K562 (cell line): ENCODE data around the gene FOLR2. TPM values are rescaled to one million over a fixed set of nuclear protein-coding genes. Genes with fewer than 3 reads are reported as not detected.
A peak's percentile ranks its signal among the peaks of the same experiment; 100 is the strongest.

Experiments used
- CSDE1 ChIP-seq, 2 experiments: fragments of 450-650 bp; IDR thresholded peaks; 2 replicates each; pipeline ENCODE4 v1.6.1; 2016; ENCODE audit warnings: mild to moderate bottlenecking in 1 of 2
- DMBX1 ChIP-seq: fragments of 250-450 bp; sonication (Bioruptor Pico); IDR thresholded peaks from 2 replicates; pipeline ENCODE4 v1.8.0; 2022; ENCODE audit warnings: inconsistent platforms, mild to moderate bottlenecking, moderate library complexity, borderline replicate concordance
- HNRNPK ChIP-seq: fragments of 200-400 bp; formaldehyde crosslinking; IDR thresholded peaks from one replicate; pipeline ENCODE4 v1.6.1; 2018; ENCODE audit warnings: mild to moderate bottlenecking, low read depth, low read length; ENCODE audit not compliant: poor library complexity, severe bottlenecking
- JUNB ChIP-seq: fragments of 450-650 bp; formaldehyde crosslinking; conservative IDR thresholded peaks from 2 replicates; pipeline ENCODE4 v1.4.0; 2020; ENCODE audit warnings: mild to moderate bottlenecking
- NR2C1 ChIP-seq, 2 experiments: fragments of 450-650 bp; IDR thresholded peaks; 2 replicates each; pipeline ENCODE4 v1.6.1; 2017; ENCODE audit warnings: mild to moderate bottlenecking in 2 of 2, antibody characterized with exemption in 1 of 2, inconsistent platforms in 1 of 2, missing compliant biosample characterization in 1 of 2, missing genetic modification characterization in 1 of 2
- RBM39 ChIP-seq: fragments of 200-400 bp; formaldehyde crosslinking; optimal IDR thresholded peaks from 2 replicates; pipeline ENCODE3; 2018; ENCODE audit warnings: low read depth, low read length
- SIN3A ChIP-seq, 2 experiments: fragments of 150-350 bp in 1 of 2; IDR thresholded peaks; 2 replicates each; pipeline ENCODE4 v1.6.1; 2011 to 2016; ENCODE audit warnings: borderline replicate concordance in 2 of 2, low read depth in 2 of 2, low read length in 2 of 2, mild to moderate bottlenecking in 2 of 2, moderate library complexity in 2 of 2; ENCODE audit not compliant: control insufficient read depth in 1 of 2
- SMAD1 ChIP-seq: fragments of 150-350 bp; IDR thresholded peaks from 2 replicates; pipeline ENCODE4 v1.6.1; 2014; ENCODE audit warnings: low read length, low read depth; ENCODE audit not compliant: partially characterized antibody
- SMARCE1 ChIP-seq: fragments of 450-650 bp; IDR thresholded peaks from 2 replicates; pipeline ENCODE4 v1.7.1; 2016; ENCODE audit warnings: mild to moderate bottlenecking
- SRSF7 ChIP-seq: fragments of 200-400 bp; formaldehyde crosslinking; optimal IDR thresholded peaks from 2 replicates; pipeline ENCODE3; 2017; ENCODE audit warnings: mild to moderate bottlenecking, low read depth, low read length
- TEAD1 ChIP-seq, 2 experiments: fragments of 450-650 bp in 1 of 2; sonication (generic) in 1 of 2; formaldehyde crosslinking; IDR thresholded peaks; 2 replicates each; pipeline versions ENCODE4 v1.4.0 to v1.8.0; 2020 to 2022; ENCODE audit warnings: mild to moderate bottlenecking in 2 of 2, missing genetic modification reagents in 1 of 2
- ZNF224 ChIP-seq: sonication (generic); formaldehyde crosslinking; IDR thresholded peaks from 2 replicates; pipeline ENCODE4 v1.8.0; 2022; ENCODE audit warnings: mild to moderate bottlenecking, missing genetic modification reagents
- ZNF311 ChIP-seq: fragments of 250-450 bp; sonication (Bioruptor Pico); IDR thresholded peaks from 2 replicates; pipeline ENCODE4 v1.4.0; 2020; ENCODE audit warnings: mild to moderate bottlenecking, moderate library complexity
- ZNF551 ChIP-seq: fragments of 250-450 bp; sonication (Bioruptor Pico); IDR thresholded peaks from 2 replicates; pipeline ENCODE4 v1.5.0; 2021; ENCODE audit warnings: mild to moderate bottlenecking, moderate library complexity
- ZNF668 ChIP-seq: fragments of 250-450 bp; sonication (Bioruptor Pico); IDR thresholded peaks from 2 replicates; pipeline ENCODE4 v1.8.0; 2022; ENCODE audit warnings: mild to moderate bottlenecking, inconsistent platforms
- ZNF75A ChIP-seq: fragments of 450-650 bp; formaldehyde crosslinking; IDR thresholded peaks from 2 replicates; pipeline ENCODE4 v1.4.0; 2020; ENCODE audit warnings: mild to moderate bottlenecking
- polyA plus RNA-seq, 8 experiments: library from polyadenylated mRNA; depleted of rRNA in 4 of 8; stranded (reverse) in 5 of 8; unstranded in 3 of 8; fragments of >200 nt; fragmentation: Nextera tagmentation in 2 of 8; fragmentation: Illumina TruSeq in 1 of 8; extraction: Ambion mirVana in 2 of 8; extraction: Trizol in 1 of 8; gene quantifications; 2 replicates each; pipeline versions ENCODE4 v1.2.1 to v1.2.3, GENCODE V29; 2011 to 2014; ENCODE audit warnings: inconsistent platforms in 1 of 8, missing spikeins in 1 of 8
- total RNA-seq, 7 experiments: library from RNA; depleted of rRNA in 6 of 7; stranded (reverse); fragments of >200 nt in 6 of 7; fragmentation: Illumina TruSeq in 2 of 7; extraction: Trizol in 2 of 7; gene quantifications; 2 replicates each; pipeline versions ENCODE4 v1.2.1 to v1.2.3, GENCODE V29; 2011 to 2021; ENCODE audit warnings: low replicate concordance in 1 of 7
- TF ChIP-seq, protein P1 (sequence below): fragments of 450-650 bp; IDR thresholded peaks from 2 replicates; pipeline ENCODE4 v1.6.1; 2014; ENCODE audit warnings: low read depth, mild to moderate bottlenecking, moderate library complexity, borderline replicate concordance
- TF ChIP-seq, protein P2 (sequence below): fragments of 250-450 bp; sonication (Bioruptor Pico); IDR thresholded peaks from 2 replicates; pipeline ENCODE4 v1.4.0; 2020

Gene FOLR2
- total and polyA plus RNA-seq, 9 of the 15 experiments (the other 6 are each of a cell fraction or from before 2014, with no cell fraction given), result 0.27 TPM; not detected in 8

DNA sequence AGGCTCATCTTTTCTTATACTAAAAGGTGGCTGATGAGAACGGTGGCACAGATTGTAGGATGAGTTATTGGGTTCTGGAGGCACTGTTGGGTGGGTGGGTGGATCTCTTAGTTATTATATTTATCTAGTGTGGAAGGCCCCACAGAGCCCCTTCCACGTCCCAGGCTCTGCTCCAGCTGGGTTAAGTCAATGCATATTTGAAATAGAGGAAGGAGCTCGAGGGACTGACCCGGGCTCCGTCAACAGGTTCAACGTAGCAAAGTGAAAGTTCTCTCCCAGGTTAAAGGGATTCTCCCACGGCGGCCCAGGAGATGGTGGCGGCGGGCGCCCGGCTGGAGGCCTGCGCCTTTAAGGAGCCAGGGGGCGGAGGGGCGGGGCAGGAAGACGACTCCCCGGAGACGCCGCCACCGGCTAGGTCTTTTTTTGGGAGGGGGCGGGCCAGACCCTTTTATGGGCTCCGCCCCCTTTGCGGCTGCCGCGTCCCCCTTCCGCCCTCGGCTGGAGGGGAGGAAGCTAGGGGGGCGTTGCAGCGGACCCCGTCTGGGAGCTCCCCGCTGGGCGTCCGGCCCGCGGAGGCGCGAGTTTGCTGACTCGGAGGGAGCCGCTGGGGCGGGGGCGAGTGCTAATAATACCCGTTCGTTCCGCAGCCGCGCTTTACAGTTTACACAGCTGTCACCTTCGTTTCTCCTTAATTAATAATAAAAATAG is 6.5 kb downstream of the FOLR2 start (continued):
- TF ChIP-seq SIN3A (IDR thresholded peaks at IDR 0.05; ENCODE audit: borderline replicate concordance in 2 of 2, control insufficient read depth in 1 of 2, low read depth in 2 of 2, low read length in 2 of 2) (no peak), HNRNPK (no peak), ZNF224 (CRISPR knock-in tag) (no peak), NR2C1 (IDR thresholded peaks at IDR 0.05) (no peak), NR2C1 (tag; IDR thresholded peaks at IDR 0.05) (no peak), DMBX1 (CRISPR knock-in tag) (no peak), SMAD1 (no peak), CSDE1 (IDR thresholded peaks at IDR 0.05) (no peak), RBM39 (no peak), SMARCE1 (0 out of 2 replicates have a peak, but pooled peaks have one; percentile 4), ZNF551 (no peak), ZNF668 (no peak), ZNF311 (no peak), ZNF75A (CRISPR knock-in tag) (no peak), TEAD1 (CRISPR knock-in tag; IDR thresholded peaks at IDR 0.05) (0 out of 4 replicates have a peak, but pooled peaks of 1 of the 2 experiments have one; percentile 9), SRSF7 (no peak), JUNB (CRISPR knock-in tag) (no peak)
- TF ChIP-seq, protein P1, sequence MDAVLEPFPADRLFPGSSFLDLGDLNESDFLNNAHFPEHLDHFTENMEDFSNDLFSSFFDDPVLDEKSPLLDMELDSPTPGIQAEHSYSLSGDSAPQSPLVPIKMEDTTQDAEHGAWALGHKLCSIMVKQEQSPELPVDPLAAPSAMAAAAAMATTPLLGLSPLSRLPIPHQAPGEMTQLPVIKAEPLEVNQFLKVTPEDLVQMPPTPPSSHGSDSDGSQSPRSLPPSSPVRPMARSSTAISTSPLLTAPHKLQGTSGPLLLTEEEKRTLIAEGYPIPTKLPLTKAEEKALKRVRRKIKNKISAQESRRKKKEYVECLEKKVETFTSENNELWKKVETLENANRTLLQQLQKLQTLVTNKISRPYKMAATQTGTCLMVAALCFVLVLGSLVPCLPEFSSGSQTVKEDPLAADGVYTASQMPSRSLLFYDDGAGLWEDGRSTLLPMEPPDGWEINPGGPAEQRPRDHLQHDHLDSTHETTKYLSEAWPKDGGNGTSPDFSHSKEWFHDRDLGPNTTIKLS, result no peak; the same call in 1 of the 2 replicates
- TF ChIP-seq, protein P2, sequence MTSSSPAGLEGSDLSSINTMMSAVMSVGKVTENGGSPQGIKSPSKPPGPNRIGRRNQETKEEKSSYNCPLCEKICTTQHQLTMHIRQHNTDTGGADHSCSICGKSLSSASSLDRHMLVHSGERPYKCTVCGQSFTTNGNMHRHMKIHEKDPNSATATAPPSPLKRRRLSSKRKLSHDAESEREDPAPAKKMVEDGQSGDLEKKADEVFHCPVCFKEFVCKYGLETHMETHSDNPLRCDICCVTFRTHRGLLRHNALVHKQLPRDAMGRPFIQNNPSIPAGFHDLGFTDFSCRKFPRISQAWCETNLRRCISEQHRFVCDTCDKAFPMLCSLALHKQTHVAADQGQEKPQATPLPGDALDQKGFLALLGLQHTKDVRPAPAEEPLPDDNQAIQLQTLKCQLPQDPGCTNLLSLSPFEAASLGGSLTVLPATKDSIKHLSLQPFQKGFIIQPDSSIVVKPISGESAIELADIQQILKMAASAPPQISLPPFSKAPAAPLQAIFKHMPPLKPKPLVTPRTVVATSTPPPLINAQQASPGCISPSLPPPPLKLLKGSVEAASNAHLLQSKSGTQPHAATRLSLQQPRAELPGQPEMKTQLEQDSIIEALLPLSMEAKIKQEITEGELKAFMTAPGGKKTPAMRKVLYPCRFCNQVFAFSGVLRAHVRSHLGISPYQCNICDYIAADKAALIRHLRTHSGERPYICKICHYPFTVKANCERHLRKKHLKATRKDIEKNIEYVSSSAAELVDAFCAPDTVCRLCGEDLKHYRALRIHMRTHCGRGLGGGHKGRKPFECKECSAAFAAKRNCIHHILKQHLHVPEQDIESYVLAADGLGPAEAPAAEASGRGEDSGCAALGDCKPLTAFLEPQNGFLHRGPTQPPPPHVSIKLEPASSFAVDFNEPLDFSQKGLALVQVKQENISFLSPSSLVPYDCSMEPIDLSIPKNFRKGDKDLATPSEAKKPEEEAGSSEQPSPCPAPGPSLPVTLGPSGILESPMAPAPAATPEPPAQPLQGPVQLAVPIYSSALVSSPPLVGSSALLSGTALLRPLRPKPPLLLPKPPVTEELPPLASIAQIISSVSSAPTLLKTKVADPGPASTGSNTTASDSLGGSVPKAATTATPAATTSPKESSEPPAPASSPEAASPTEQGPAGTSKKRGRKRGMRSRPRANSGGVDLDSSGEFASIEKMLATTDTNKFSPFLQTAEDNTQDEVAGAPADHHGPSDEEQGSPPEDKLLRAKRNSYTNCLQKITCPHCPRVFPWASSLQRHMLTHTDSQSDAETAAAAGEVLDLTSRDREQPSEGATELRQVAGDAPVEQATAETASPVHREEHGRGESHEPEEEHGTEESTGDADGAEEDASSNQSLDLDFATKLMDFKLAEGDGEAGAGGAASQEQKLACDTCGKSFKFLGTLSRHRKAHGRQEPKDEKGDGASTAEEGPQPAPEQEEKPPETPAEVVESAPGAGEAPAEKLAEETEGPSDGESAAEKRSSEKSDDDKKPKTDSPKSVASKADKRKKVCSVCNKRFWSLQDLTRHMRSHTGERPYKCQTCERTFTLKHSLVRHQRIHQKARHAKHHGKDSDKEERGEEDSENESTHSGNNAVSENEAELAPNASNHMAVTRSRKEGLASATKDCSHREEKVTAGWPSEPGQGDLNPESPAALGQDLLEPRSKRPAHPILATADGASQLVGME (CRISPR knock-in tag), result no peak
